Sciatic nerve (tissue), 2 donors: ENCODE data around the gene FLAD1. TPM values are rescaled to one million over a fixed set of nuclear protein-coding genes. Genes with fewer than 3 reads are reported as not detected.
A peak's percentile ranks its signal among the peaks of the same experiment; 100 is the strongest.

Experiments used
- ATAC-seq: fragments of 200-7000 bp; cut with Tn5 transposase; one replicate; pipeline ENCODE4 v1.9.1; 2020; ENCODE audit warnings: mild to moderate bottlenecking, moderate library complexity
- DNase-seq: peaks from one replicate; pipeline ENCODE4 v3.0.0-alpha.2; 2020; ENCODE audit warnings: low spot score
- intact Hi-C: fragments of 100-400 bp; cut with DNase I; formaldehyde crosslinking; loops from one replicate; pipeline ENCODE4 v1.14.2; 2022
- total RNA-seq: library from RNA; stranded (reverse); fragmentation: NEBNext Ultra II Directional; extraction: Animal tissue kit (Norgen Biotek cat#: 25700); gene quantifications from one replicate; pipeline ENCODE4 v1.2.1, GENCODE V29; 2021
- donor health status: DM: no; HTN: no; CAD: no.
- donor health status: DM: no; HTN: no; CAD: no.

The FLAD1 gene
- total RNA-seq, 1 donor from 2014 or later, result 24.3 TPM

GRCh38 chr1:155009221-155009711 lies 26.1 kb downstream of the FLAD1 start:
- ATAC-seq (no peak), DNase-seq (no peak)
- intact Hi-C loops, result no loop called here

GRCh38 chr1:155009742-155010141 lies 26.6 kb downstream of the FLAD1 start:
- intact Hi-C loops, result no loop called here
- ATAC-seq, result no peak
- no peak for DNase-seq

- ATAC-seq, result no peak
- no peak for DNase-seq
- intact Hi-C loops, result no loop called here
Measured at GRCh38 chr1:155010211-155010918, 27.2 kb downstream of the FLAD1 start.

- no peak for ATAC-seq
- intact Hi-C loops, result no loop called here
Measured at GRCh38 chr1:155011004-155011416, 27.9 kb downstream of the FLAD1 start.

GRCh38 chr1:155011437-155012025 lies 28.4 kb downstream of the FLAD1 start:
- DNase-seq, result no peak
- intact Hi-C loops, result no loop called here

More at GRCh38 chr1:155011004-155011416, 27.9 kb downstream of the FLAD1 start:
- DNase-seq, result no peak

GRCh38 chr1:155012026-155012546 lies 28.9 kb downstream of the FLAD1 start:
- intact Hi-C loops, result no loop called here
- peak; percentile 78 for ATAC-seq
- peak; percentile 88 for DNase-seq

More at GRCh38 chr1:155011437-155012025, 28.4 kb downstream of the FLAD1 start:
- no peak for ATAC-seq

GRCh38 chr1:155012776-155013602 lies 29.8 kb downstream of the FLAD1 start:
- DNase-seq, result no peak
- intact Hi-C loops, result no loop called here
- no peak for ATAC-seq

GRCh38 chr1:155013632-155014031 lies 30.5 kb downstream of the FLAD1 start:
- intact Hi-C loops, result no loop called here
- no peak for DNase-seq
- ATAC-seq, result no peak

- intact Hi-C loops, result no loop called here
- no peak for DNase-seq
- ATAC-seq, result no peak
Measured at GRCh38 chr1:155014709-155015508, 31.8 kb downstream of the FLAD1 start.

- intact Hi-C loops, result no loop called here
- DNase-seq (no peak), ATAC-seq (no peak)
Measured at GRCh38 chr1:155015527-155016230, 32.5 kb downstream of the FLAD1 start.

GRCh38 chr1:155016231-155016831 lies 33.2 kb downstream of the FLAD1 start:
- DNase-seq, result no peak
- intact Hi-C loops, result no loop called here
- ATAC-seq, result no peak

GRCh38 chr1:155017041-155017945 lies 34.1 kb downstream of the FLAD1 start:
- DNase-seq (peak; percentile 92), ATAC-seq (peak; percentile 95)
- intact Hi-C loops, result no loop called here

- DNase-seq (no peak), ATAC-seq (peak; percentile 1)
- intact Hi-C loops, result no loop called here
Measured at GRCh38 chr1:155017946-155018316, 34.8 kb downstream of the FLAD1 start.

GRCh38 chr1:155018617-155019348 lies 35.6 kb downstream of the FLAD1 start:
- intact Hi-C loops, result no loop called here
- no peak for ATAC-seq
- no peak for DNase-seq

GRCh38 chr1:155019377-155020245 lies 36.5 kb downstream of the FLAD1 start:
- intact Hi-C loops, result no loop called here
- ATAC-seq (no peak), DNase-seq (no peak)
